Prostate gland (tissue), 2 donors: Measurements from ENCODE around the gene PDPN. TPM values are rescaled to one million over a fixed set of nuclear protein-coding genes. Genes with fewer than 3 reads are reported as not detected.

Experiments
- DNase-seq: peaks from one replicate; pipeline ENCODE4 v3.0.0-alpha.2; 2019; ENCODE audit warnings: low spot score
- H3K27ac ChIP-seq, 2 donors: fragments of 200-600 bp; sonication (generic); 2 replicates each; pipeline ENCODE4 v1.5.1; 2017 to 2019
- H3K27me3 ChIP-seq: fragments of 200-600 bp; sonication (generic); replicated peaks from 2 replicates; pipeline ENCODE4 v1.5.1; 2019; ENCODE audit not compliant: insufficient read depth
- H3K36me3 ChIP-seq, 2 donors: fragments of 200-600 bp; sonication (generic); 1 replicate in 1 of 2; 2 replicates in 1 of 2; pipeline versions ENCODE4 v1.5.1 to v1.8.1; 2017 to 2019
- H3K4me1 ChIP-seq: fragments of 200-600 bp; sonication (generic); replicated peaks from 2 replicates; pipeline ENCODE4 v1.5.1; 2019
- H3K4me3 ChIP-seq, 2 donors: fragments of 200-600 bp; sonication (generic); 2 replicates each; pipeline ENCODE4 v1.5.1; 2017 to 2019
- H3K9me3 ChIP-seq: fragments of 200-600 bp; sonication (generic); 2 replicates; pipeline ENCODE4 v1.5.1; 2017
- POLR2A ChIP-seq: fragments of 450-650 bp; IDR thresholded peaks from one replicate; pipeline ENCODE4 v1.6.1; 2016; ENCODE audit warnings: antibody characterized with exemption, mild to moderate bottlenecking
- POLR2AphosphoS5 ChIP-seq: sonication (generic); formaldehyde crosslinking; IDR thresholded peaks from one replicate; pipeline ENCODE4 v1.6.1; 2017; ENCODE audit warnings: antibody characterized with exemption
- WGBS: methylation state at CpG from one replicate; pipeline ENCODE4 v1.1.5; 2018; 5-methylcytosine and 5-hydroxymethylcytosine counted together
- intact Hi-C: fragments of 100-400 bp; cut with DNase I; formaldehyde crosslinking; loops from one replicate; pipeline ENCODE4 v1.14.2; 2022
- small RNA-seq, 2 donors: library from RNA; depleted of rRNA; stranded (forward); fragments of <200 nt; gene quantifications; one replicate each; pipeline ENCODE3, GENCODE V24; 2016
- total RNA-seq, 2 donors: library from RNA; depleted of rRNA; stranded (reverse); fragments of >200 nt; gene quantifications; one replicate each; pipeline ENCODE4 v1.1.0, GENCODE V29; 2016
- TF ChIP-seq, protein P1 (sequence below), 4 experiments: fragments of 200-600 bp in 2 of 4; fragments of 450-650 bp in 2 of 4; sonication (generic) in 2 of 4; IDR thresholded peaks; 1 replicate in 3 of 4; 2 replicates in 1 of 4; pipeline ENCODE4 v1.5.1; 2016 to 2019; ENCODE audit warnings: antibody characterized with exemption in 4 of 4, mild to moderate bottlenecking in 2 of 4, moderate library complexity in 2 of 4

PDPN gene
- total RNA-seq, 2 donors from 2014 or later, result 11.4 to 19.5 TPM

GRCh38 chr1:13666317-13666716 lies 82.7 kb downstream of the PDPN start:
- no peaks in the 10 kb centered on the region for H3K36me3 ChIP-seq
- WGBS, result 77% methylated on average over 5 of the region's 5 CpGs
- no peak for TF ChIP-seq POLR2A
- no peak for TF ChIP-seq POLR2AphosphoS5
- TF ChIP-seq, protein P1, sequence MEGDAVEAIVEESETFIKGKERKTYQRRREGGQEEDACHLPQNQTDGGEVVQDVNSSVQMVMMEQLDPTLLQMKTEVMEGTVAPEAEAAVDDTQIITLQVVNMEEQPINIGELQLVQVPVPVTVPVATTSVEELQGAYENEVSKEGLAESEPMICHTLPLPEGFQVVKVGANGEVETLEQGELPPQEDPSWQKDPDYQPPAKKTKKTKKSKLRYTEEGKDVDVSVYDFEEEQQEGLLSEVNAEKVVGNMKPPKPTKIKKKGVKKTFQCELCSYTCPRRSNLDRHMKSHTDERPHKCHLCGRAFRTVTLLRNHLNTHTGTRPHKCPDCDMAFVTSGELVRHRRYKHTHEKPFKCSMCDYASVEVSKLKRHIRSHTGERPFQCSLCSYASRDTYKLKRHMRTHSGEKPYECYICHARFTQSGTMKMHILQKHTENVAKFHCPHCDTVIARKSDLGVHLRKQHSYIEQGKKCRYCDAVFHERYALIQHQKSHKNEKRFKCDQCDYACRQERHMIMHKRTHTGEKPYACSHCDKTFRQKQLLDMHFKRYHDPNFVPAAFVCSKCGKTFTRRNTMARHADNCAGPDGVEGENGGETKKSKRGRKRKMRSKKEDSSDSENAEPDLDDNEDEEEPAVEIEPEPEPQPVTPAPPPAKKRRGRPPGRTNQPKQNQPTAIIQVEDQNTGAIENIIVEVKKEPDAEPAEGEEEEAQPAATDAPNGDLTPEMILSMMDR (IDR thresholded peaks at IDR 0.05), result no peak
- no peak overlapping the region for H3K4me3 ChIP-seq
- no peak for DNase-seq
- H3K4me1 ChIP-seq, result no peaks in the 10 kb centered on the region
- no peak overlapping the region for H3K27ac ChIP-seq
- intact Hi-C loops, result loop anchor here (5.0 kb wide), 2 partner anchors 61 to 146 kb away; no protein-coding TSS in a partner anchor
- no peaks in the 10 kb centered on the region for H3K9me3 ChIP-seq
- H3K27me3 ChIP-seq, result no peaks in the 10 kb centered on the region

Small RNA genes within 50 kb of the gene (small RNA-seq; reads per million reads assigned to genes)
- gene RNA5SP41, result 0 reads per million in 2 donors

Other genes starting within 250 kb of the PDPN start
- not detected for gene PRAMEF14, start 236.7 kb upstream of the PDPN start, total RNA-seq
- not detected for gene PRAMEF19, start 211.9 kb upstream of the PDPN start, total RNA-seq
- not detected for gene PRAMEF17, start 194.2 kb upstream of the PDPN start, total RNA-seq
- not detected for gene PRAMEF20, start 173.4 kb upstream of the PDPN start, total RNA-seq
- under 1 TPM; 0.14 to 0.45 TPM for gene LRRC38, start 69.8 kb upstream of the PDPN start, total RNA-seq
- gene PRDM2, start 116.4 kb downstream of the PDPN start, total RNA-seq, result 10 to 100 TPM; 27.8 to 38.9 TPM